ENCODE data around the gene RNF151. TPM values are rescaled to one million over a fixed set of nuclear protein-coding genes. Genes with fewer than 3 reads are reported as not detected.

The RNF151 gene
- total and polyA plus RNA-seq, 2 donors (not counting 1 experiment from before 2014, with no cell fraction given): not detected

- H3K27me3 ChIP-seq (ENCODE audit: control insufficient read depth, insufficient read depth, low read length): peaks cover 21% of the 10 kb centered on the region
Measured at GRCh38 chr16:1992704-1993317, 26.2 kb downstream of the RNF151 start.

GRCh38 chr16:1993731-1994131, 27.1 kb downstream of the RNF151 start:
- Histone ChIP-seq H4K20me1 (ENCODE audit: control insufficient read depth, extremely low read depth, insufficient read depth, low read length) (no peaks in the 10 kb centered on the region), H3K9me3 (ENCODE audit: control insufficient read depth, insufficient read depth, low read depth, low read length) (no peaks in the 10 kb centered on the region)
- no peak for DNase-seq (ENCODE audit: low read depth in 2 of 2)

More at GRCh38 chr16:1992704-1993317, 26.2 kb downstream of the RNF151 start:
- H3K4me2 ChIP-seq (ENCODE audit: extremely low read depth, insufficient read depth, low read length): no peak overlapping the region
- H3K9me3 ChIP-seq (ENCODE audit: control insufficient read depth, insufficient read depth, low read depth, low read length): no peaks in the 10 kb centered on the region
- H3K9ac ChIP-seq (ENCODE audit: insufficient read depth, low read length): no peak overlapping the region
- H3K4me1 ChIP-seq (ENCODE audit: control insufficient read depth, extremely low read depth, insufficient read depth, low read length): peaks cover 11% of the 10 kb centered on the region
- TF ChIP-seq EZH2 (IDR thresholded peaks at IDR 0.05; ENCODE audit: low read length, missing control alignments) (no peak), CTCF (conservative IDR thresholded peaks at IDR 0.05 in 1 of 2, IDR thresholded peaks at IDR 0.05 in 1 of 2; ENCODE audit: low read depth in 1 of 2, low read length in 2 of 2) (no peak)
- H3K36me3 ChIP-seq (ENCODE audit: control insufficient read depth, insufficient read depth, low read length): no peaks in the 10 kb centered on the region
- H3K79me2 ChIP-seq (ENCODE audit: control insufficient read depth, insufficient read depth, low read length): no peaks in the 10 kb centered on the region
- no peak overlapping the region for H3K27ac ChIP-seq (ENCODE audit: insufficient read depth, low read length)
- no peak overlapping the region for H2AFZ ChIP-seq (ENCODE audit: low read length)
- no peak overlapping the region for H3K4me3 ChIP-seq (replicated peaks in 1 of 4; ENCODE audit: control extremely low read depth in 1 of 4, insufficient read depth in 1 of 4, low read depth in 3 of 4, low read length in 4 of 4)
- DNase-seq (ENCODE audit: low read depth in 2 of 2): no peak
- H4K20me1 ChIP-seq (ENCODE audit: control insufficient read depth, extremely low read depth, insufficient read depth, low read length): no peaks in the 10 kb centered on the region

More at GRCh38 chr16:1993731-1994131, 27.1 kb downstream of the RNF151 start:
- Histone ChIP-seq H3K79me2 (ENCODE audit: control insufficient read depth, insufficient read depth, low read length) (no peaks in the 10 kb centered on the region), H3K36me3 (ENCODE audit: control insufficient read depth, insufficient read depth, low read length) (peaks cover 5% of the 10 kb centered on the region), H3K4me3 (replicated peaks in 1 of 4; ENCODE audit: control extremely low read depth in 1 of 4, insufficient read depth in 1 of 4, low read depth in 3 of 4, low read length in 4 of 4) (no peak overlapping the region), H3K27ac (ENCODE audit: insufficient read depth, low read length) (no peak overlapping the region), H2AFZ (ENCODE audit: low read length) (no peak overlapping the region), H3K27me3 (ENCODE audit: control insufficient read depth, insufficient read depth, low read length) (peaks cover 21% of the 10 kb centered on the region), H3K9ac (ENCODE audit: insufficient read depth, low read length) (no peak overlapping the region), H3K4me2 (ENCODE audit: extremely low read depth, insufficient read depth, low read length) (no peak overlapping the region), H3K4me1 (ENCODE audit: control insufficient read depth, extremely low read depth, insufficient read depth, low read length) (peaks cover 13% of the 10 kb centered on the region)
- TF ChIP-seq CTCF (conservative IDR thresholded peaks at IDR 0.05 in 1 of 2, IDR thresholded peaks at IDR 0.05 in 1 of 2; ENCODE audit: low read depth in 1 of 2, low read length in 2 of 2) (no peak), EZH2 (IDR thresholded peaks at IDR 0.05; ENCODE audit: low read length, missing control alignments) (no peak)
